Muscle layer of duodenum (tissue), 2 donors: ENCODE data around the gene VEGFC.

Experiments
- H3K27ac ChIP-seq: one replicate; pipeline ENCODE4 v1.7.0; 2013; ENCODE audit warnings: mild to moderate bottlenecking, low read length
- H3K27me3 ChIP-seq: one replicate; pipeline ENCODE4 v1.7.0; 2013; ENCODE audit warnings: low read depth, mild to moderate bottlenecking, control low read depth, low read length
- H3K36me3 ChIP-seq, 2 donors: one replicate each; pipeline ENCODE4 v1.7.0; 2013; ENCODE audit warnings: low read length in 2 of 2, control low read depth in 1 of 2, mild to moderate bottlenecking in 1 of 2; ENCODE audit not compliant: insufficient read depth in 2 of 2, control insufficient read depth in 1 of 2
- H3K4me1 ChIP-seq, 2 donors: one replicate each; pipeline ENCODE4 v1.7.0; 2013; ENCODE audit warnings: low read length in 2 of 2, mild to moderate bottlenecking in 2 of 2, control low read depth in 1 of 2, moderate library complexity in 1 of 2; ENCODE audit not compliant: insufficient read depth in 2 of 2, control insufficient read depth in 1 of 2
- H3K4me3 ChIP-seq, 2 donors: one replicate each; pipeline ENCODE4 v1.7.0; 2013; ENCODE audit warnings: low read length in 2 of 2, low read depth in 1 of 2, mild to moderate bottlenecking in 1 of 2
- H3K9me3 ChIP-seq, 2 donors: one replicate each; pipeline ENCODE4 v1.7.0; 2013; ENCODE audit warnings: low read length in 2 of 2, control low read depth in 1 of 2, mild to moderate bottlenecking in 1 of 2; ENCODE audit not compliant: control insufficient read depth in 1 of 2
- donor health status: healthy.

The VEGFC gene

GRCh38 chr4:176780995-176781738 is 11.6 kb downstream of the VEGFC start:
- peak overlapping the region; percentile 41 for H3K27ac ChIP-seq
- no peaks in the 10 kb centered on the region for H3K9me3 ChIP-seq
- no peak overlapping the region for H3K4me3 ChIP-seq
- H3K36me3 ChIP-seq: peaks cover 0 to 3% of the 10 kb centered on the region in 2 donors
- H3K27me3 ChIP-seq: no peaks in the 10 kb centered on the region
- no peaks in the 10 kb centered on the region for H3K4me1 ChIP-seq

- no peak overlapping the region for H3K4me3 ChIP-seq
- peaks cover 0 to 3% of the 10 kb centered on the region in 2 donors for H3K36me3 ChIP-seq
- no peaks in the 10 kb centered on the region for H3K9me3 ChIP-seq
- no peak overlapping the region for H3K27ac ChIP-seq
- H3K4me1 ChIP-seq: no peaks in the 10 kb centered on the region
- no peaks in the 10 kb centered on the region for H3K27me3 ChIP-seq
Observed at GRCh38 chr4:176779421-176779820, 13.3 kb downstream of the VEGFC start.

GRCh38 chr4:176778491-176778890 is 14.2 kb downstream of the VEGFC start:
- Histone ChIP-seq H3K4me1 (no peaks in the 10 kb centered on the region), H3K27me3 (no peaks in the 10 kb centered on the region), H3K27ac (no peak overlapping the region), H3K9me3 (no peaks in the 10 kb centered on the region), H3K36me3 (peaks cover 0 to 3% of the 10 kb centered on the region in 2 donors), H3K4me3 (no peak overlapping the region)

- H3K4me3 ChIP-seq: no peak overlapping the region
- H3K36me3 ChIP-seq: peaks cover 0 to 3% of the 10 kb centered on the region in 2 donors
- H3K27me3 ChIP-seq: no peaks in the 10 kb centered on the region
- no peaks in the 10 kb centered on the region for H3K4me1 ChIP-seq
- no peak overlapping the region for H3K27ac ChIP-seq
- H3K9me3 ChIP-seq: no peaks in the 10 kb centered on the region
Observed at GRCh38 chr4:176778063-176778462, 14.7 kb downstream of the VEGFC start.

GRCh38 chr4:176775338-176775737 is 17.4 kb downstream of the VEGFC start:
- no peaks in the 10 kb centered on the region for H3K27me3 ChIP-seq
- H3K4me1 ChIP-seq: no peaks in the 10 kb centered on the region
- no peak overlapping the region for H3K27ac ChIP-seq
- H3K4me3 ChIP-seq: no peak overlapping the region
- peaks cover 0 to 3% of the 10 kb centered on the region in 2 donors for H3K36me3 ChIP-seq
- H3K9me3 ChIP-seq: no peaks in the 10 kb centered on the region

- H3K27me3 ChIP-seq: no peaks in the 10 kb centered on the region
- no peak overlapping the region for H3K27ac ChIP-seq
- H3K4me1 ChIP-seq: no peaks in the 10 kb centered on the region
- H3K36me3 ChIP-seq: peaks cover 0 to 3% of the 10 kb centered on the region in 2 donors
- H3K4me3 ChIP-seq: no peak overlapping the region
- no peaks in the 10 kb centered on the region for H3K9me3 ChIP-seq
Observed at GRCh38 chr4:176774852-176775251, 17.9 kb downstream of the VEGFC start.

GRCh38 chr4:176769514-176769913 is 23.2 kb downstream of the VEGFC start:
- Histone ChIP-seq H3K36me3 (no peaks in the 10 kb centered on the region), H3K9me3 (no peaks in the 10 kb centered on the region), H3K4me3 (no peak overlapping the region), H3K4me1 (no peaks in the 10 kb centered on the region), H3K27me3 (no peaks in the 10 kb centered on the region), H3K27ac (no peak overlapping the region)

- no peaks in the 10 kb centered on the region for H3K9me3 ChIP-seq
- no peaks in the 10 kb centered on the region for H3K27me3 ChIP-seq
Observed at GRCh38 chr4:176767183-176767582, 25.5 kb downstream of the VEGFC start.

GRCh38 chr4:176762661-176763308 is 29.9 kb downstream of the VEGFC start:
- H3K9me3 ChIP-seq: no peaks in the 10 kb centered on the region
- H3K4me3 ChIP-seq: no peak overlapping the region
- H3K27ac ChIP-seq: no peak overlapping the region
- no peaks in the 10 kb centered on the region for H3K4me1 ChIP-seq
- H3K36me3 ChIP-seq: no peaks in the 10 kb centered on the region
- H3K27me3 ChIP-seq: no peaks in the 10 kb centered on the region

More at GRCh38 chr4:176767183-176767582, 25.5 kb downstream of the VEGFC start:
- Histone ChIP-seq H3K4me1 (no peaks in the 10 kb centered on the region), H3K4me3 (no peak overlapping the region), H3K27ac (no peak overlapping the region), H3K36me3 (no peaks in the 10 kb centered on the region)

GRCh38 chr4:176761872-176762271 is 30.9 kb downstream of the VEGFC start:
- Histone ChIP-seq H3K4me3 (no peak overlapping the region), H3K27me3 (no peaks in the 10 kb centered on the region), H3K27ac (no peak overlapping the region), H3K9me3 (no peaks in the 10 kb centered on the region), H3K4me1 (no peaks in the 10 kb centered on the region), H3K36me3 (no peaks in the 10 kb centered on the region)

- no peaks in the 10 kb centered on the region for H3K4me1 ChIP-seq
- H3K27ac ChIP-seq: no peak overlapping the region
- H3K36me3 ChIP-seq: no peaks in the 10 kb centered on the region
- no peaks in the 10 kb centered on the region for H3K9me3 ChIP-seq
- no peak overlapping the region for H3K4me3 ChIP-seq
- H3K27me3 ChIP-seq: no peaks in the 10 kb centered on the region
Observed at GRCh38 chr4:176760471-176760870, 32.3 kb downstream of the VEGFC start.
